Measurements from ENCODE around the gene MACROD2. TPM values are rescaled to one million over a fixed set of nuclear protein-coding genes. Genes with fewer than 3 reads are reported as not detected.

Gene MACROD2
- total and polyA plus RNA-seq, 4 donors: 13.0 to 67.1 (median 20.7) TPM

DNA sequence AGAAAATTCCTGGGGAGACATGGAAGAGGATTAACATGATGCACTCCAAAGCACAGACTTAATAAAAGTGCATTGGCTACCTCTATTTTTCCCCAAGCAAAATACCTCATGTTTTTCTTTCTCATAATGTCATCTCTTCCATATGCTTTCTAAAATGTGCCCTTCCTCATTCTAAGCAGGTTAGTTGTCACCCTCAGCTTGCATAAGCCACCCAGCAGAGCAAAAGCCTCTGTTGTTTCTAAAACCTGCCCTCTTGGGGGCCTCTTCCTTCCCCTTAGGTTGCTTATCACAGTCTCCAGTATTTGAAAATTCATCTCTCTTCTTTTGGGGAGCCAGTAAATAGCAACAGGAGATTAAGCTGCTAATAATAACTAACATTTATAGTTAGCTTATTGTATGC is 525.7 kb downstream of the MACROD2 start:
- Histone ChIP-seq H3K9ac (ENCODE audit: insufficient read depth in 1 of 2, low read length in 2 of 2) (no peak overlapping the region), H3K27me3 (ENCODE audit: control insufficient read depth in 3 of 3, insufficient read depth in 3 of 3, low read length in 2 of 3) (no peaks in the 10 kb centered on the region), H3K4me1 (ENCODE audit: control insufficient read depth in 5 of 5, insufficient read depth in 5 of 5, low read length in 5 of 5) (no peaks in the 10 kb centered on the region), H3K36me3 (ENCODE audit: control insufficient read depth in 4 of 4, insufficient read depth in 4 of 4, low read length in 4 of 4) (no peaks in the 10 kb centered on the region), H3K4me3 (no peak overlapping the region), H3K9me3 (ENCODE audit: control insufficient read depth in 4 of 4, insufficient read depth in 3 of 4, low read length in 3 of 4) (peaks cover 0 to 3% (median 0%) of the 10 kb centered on the region in 4 donors), H3K27ac (ENCODE audit: low read depth in 1 of 2, low read length in 1 of 2) (no peak overlapping the region)
- TF ChIP-seq, protein P1, sequence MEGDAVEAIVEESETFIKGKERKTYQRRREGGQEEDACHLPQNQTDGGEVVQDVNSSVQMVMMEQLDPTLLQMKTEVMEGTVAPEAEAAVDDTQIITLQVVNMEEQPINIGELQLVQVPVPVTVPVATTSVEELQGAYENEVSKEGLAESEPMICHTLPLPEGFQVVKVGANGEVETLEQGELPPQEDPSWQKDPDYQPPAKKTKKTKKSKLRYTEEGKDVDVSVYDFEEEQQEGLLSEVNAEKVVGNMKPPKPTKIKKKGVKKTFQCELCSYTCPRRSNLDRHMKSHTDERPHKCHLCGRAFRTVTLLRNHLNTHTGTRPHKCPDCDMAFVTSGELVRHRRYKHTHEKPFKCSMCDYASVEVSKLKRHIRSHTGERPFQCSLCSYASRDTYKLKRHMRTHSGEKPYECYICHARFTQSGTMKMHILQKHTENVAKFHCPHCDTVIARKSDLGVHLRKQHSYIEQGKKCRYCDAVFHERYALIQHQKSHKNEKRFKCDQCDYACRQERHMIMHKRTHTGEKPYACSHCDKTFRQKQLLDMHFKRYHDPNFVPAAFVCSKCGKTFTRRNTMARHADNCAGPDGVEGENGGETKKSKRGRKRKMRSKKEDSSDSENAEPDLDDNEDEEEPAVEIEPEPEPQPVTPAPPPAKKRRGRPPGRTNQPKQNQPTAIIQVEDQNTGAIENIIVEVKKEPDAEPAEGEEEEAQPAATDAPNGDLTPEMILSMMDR (IDR thresholded peaks at IDR 0.05; ENCODE audit: control extremely low read depth, extremely low read depth): no peak
- ATAC-seq (ENCODE audit: insufficient read depth, low FRiP score) (no peak), DNase-seq (no peak)

DNA sequence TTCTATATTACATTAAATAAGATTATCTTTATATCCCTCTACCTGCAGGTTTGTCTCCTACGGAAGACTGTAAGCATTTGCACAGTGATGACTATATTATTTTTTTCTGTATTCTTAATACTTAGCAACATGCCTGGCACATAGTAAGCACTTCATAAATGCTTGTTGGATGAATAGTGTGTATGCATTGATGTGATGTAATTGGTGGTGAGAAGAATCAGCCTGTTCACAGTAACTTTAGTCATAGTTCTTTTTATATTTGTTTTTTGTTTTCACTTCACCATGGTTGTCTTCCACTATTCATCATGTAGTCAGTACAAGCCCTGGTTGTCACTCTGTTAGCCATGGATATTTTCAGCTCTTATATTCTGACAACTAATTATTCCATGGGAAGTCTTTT is 526.1 kb downstream of the MACROD2 start:
- H3K4me1 ChIP-seq (ENCODE audit: control insufficient read depth in 5 of 5, insufficient read depth in 5 of 5, low read length in 5 of 5): no peaks in the 10 kb centered on the region

DNA sequence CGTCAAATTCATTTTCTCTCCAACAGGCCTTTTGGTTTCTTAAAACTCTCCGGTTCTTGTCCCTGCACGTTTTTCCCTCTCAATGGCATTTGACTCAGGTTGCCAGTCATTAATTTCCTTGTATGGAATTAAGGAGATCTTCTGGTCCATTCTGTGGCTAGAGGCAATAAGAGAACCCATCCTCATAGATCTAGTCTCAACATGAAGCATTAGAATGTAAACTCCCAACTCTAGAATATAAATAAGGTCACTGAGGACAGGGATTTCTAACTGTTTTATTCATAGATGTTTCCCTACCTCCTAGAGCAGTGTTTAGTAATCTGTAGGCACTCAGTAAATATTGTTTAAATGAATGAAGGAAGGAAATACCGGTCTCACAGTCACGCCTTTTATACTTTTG is 527.3 kb downstream of the MACROD2 start:
- H3K27ac ChIP-seq (ENCODE audit: low read depth in 1 of 2, low read length in 1 of 2): no peak overlapping the region
- no peak for ATAC-seq (ENCODE audit: insufficient read depth, low FRiP score)
- no peak overlapping the region for H3K4me3 ChIP-seq
- no peaks in the 10 kb centered on the region for H3K36me3 ChIP-seq (ENCODE audit: control insufficient read depth in 4 of 4, insufficient read depth in 4 of 4, low read length in 4 of 4)
- H3K9ac ChIP-seq (ENCODE audit: insufficient read depth in 1 of 2, low read length in 2 of 2): no peak overlapping the region
- 76 to 78% methylated on average over 5 of the region's 5 CpGs for WGBS, 2 donors
- no peak for DNase-seq
- H3K4me1 ChIP-seq (ENCODE audit: control insufficient read depth in 5 of 5, insufficient read depth in 5 of 5, low read length in 5 of 5): no peaks in the 10 kb centered on the region
- TF ChIP-seq, protein P1 (IDR thresholded peaks at IDR 0.05; ENCODE audit: control extremely low read depth, extremely low read depth): no peak
- H3K9me3 ChIP-seq (ENCODE audit: control insufficient read depth in 4 of 4, insufficient read depth in 3 of 4, low read length in 3 of 4): peaks cover 0 to 3% (median 0%) of the 10 kb centered on the region in 4 donors
- no peaks in the 10 kb centered on the region for H3K27me3 ChIP-seq (ENCODE audit: control insufficient read depth in 3 of 3, insufficient read depth in 3 of 3, low read length in 2 of 3)

More for the DNA sequence above, 526.1 kb downstream of the MACROD2 start:
- no peak for DNase-seq
- no peak for ATAC-seq (ENCODE audit: insufficient read depth, low FRiP score)
- no peak overlapping the region for H3K4me3 ChIP-seq
- H3K9ac ChIP-seq (ENCODE audit: insufficient read depth in 1 of 2, low read length in 2 of 2): no peak overlapping the region
- H3K27ac ChIP-seq (ENCODE audit: low read depth in 1 of 2, low read length in 1 of 2): no peak overlapping the region
- H3K36me3 ChIP-seq (ENCODE audit: control insufficient read depth in 4 of 4, insufficient read depth in 4 of 4, low read length in 4 of 4): no peaks in the 10 kb centered on the region
- TF ChIP-seq, protein P1 (IDR thresholded peaks at IDR 0.05; ENCODE audit: control extremely low read depth, extremely low read depth): no peak
- peaks cover 0 to 3% (median 0%) of the 10 kb centered on the region in 4 donors for H3K9me3 ChIP-seq (ENCODE audit: control insufficient read depth in 4 of 4, insufficient read depth in 3 of 4, low read length in 3 of 4)
- WGBS, 2 donors: 42 to 71% methylated on average over 1 of the region's 1 CpG
- no peaks in the 10 kb centered on the region for H3K27me3 ChIP-seq (ENCODE audit: control insufficient read depth in 3 of 3, insufficient read depth in 3 of 3, low read length in 2 of 3)

DNA sequence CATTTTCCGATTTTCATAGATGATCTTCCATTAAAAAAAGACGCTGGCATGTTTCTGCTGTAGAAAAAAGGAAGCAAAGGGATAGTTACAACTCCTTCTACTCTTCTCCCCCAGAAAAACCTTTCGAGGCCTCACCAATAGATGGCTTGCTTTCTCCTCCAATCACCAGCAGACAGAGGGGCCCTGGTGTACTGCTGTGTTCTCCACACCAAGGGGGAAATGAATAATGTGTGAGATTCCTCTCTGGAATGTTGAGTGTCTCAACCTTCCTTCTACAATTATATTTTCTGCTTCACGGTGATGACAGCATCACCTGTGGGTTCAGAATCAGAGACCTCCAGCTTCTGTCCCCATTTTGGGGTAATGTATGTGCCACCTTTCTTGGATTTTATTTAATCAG is 527.8 kb downstream of the MACROD2 start:
- Histone ChIP-seq H3K9me3 (ENCODE audit: control insufficient read depth in 4 of 4, insufficient read depth in 3 of 4, low read length in 3 of 4) (peaks cover 0 to 3% (median 0%) of the 10 kb centered on the region in 4 donors), H3K27me3 (ENCODE audit: control insufficient read depth in 3 of 3, insufficient read depth in 3 of 3, low read length in 2 of 3) (no peaks in the 10 kb centered on the region), H3K4me1 (ENCODE audit: control insufficient read depth in 5 of 5, insufficient read depth in 5 of 5, low read length in 5 of 5) (no peaks in the 10 kb centered on the region), H3K27ac (ENCODE audit: low read depth in 1 of 2, low read length in 1 of 2) (no peak overlapping the region), H3K4me3 (no peak overlapping the region), H3K36me3 (ENCODE audit: control insufficient read depth in 4 of 4, insufficient read depth in 4 of 4, low read length in 4 of 4) (no peaks in the 10 kb centered on the region), H3K9ac (ENCODE audit: insufficient read depth in 1 of 2, low read length in 2 of 2) (no peak overlapping the region)
- ATAC-seq (ENCODE audit: insufficient read depth, low FRiP score): no peak
- DNase-seq: no peak
- WGBS, 2 donors: 53 to 63% methylated on average over 4 of the region's 4 CpGs
- TF ChIP-seq, protein P1 (IDR thresholded peaks at IDR 0.05; ENCODE audit: control extremely low read depth, extremely low read depth): no peak

All from lung (tissue), 12 donors.